HUES6 (cell line): Measurements from ENCODE around the gene GPC3.

Source experiments
- H3K27ac ChIP-seq: 2 replicates; pipeline ENCODE4 v1.7.0; 2013; ENCODE audit warnings: low read depth, mild to moderate bottlenecking, low read length, inconsistent platforms
- H3K27me3 ChIP-seq: 2 replicates; pipeline ENCODE4 v1.6.1; 2013; ENCODE audit warnings: low read length; ENCODE audit not compliant: control insufficient read depth, insufficient read depth
- H3K36me3 ChIP-seq: 2 replicates; pipeline ENCODE4 v1.6.1; 2013; ENCODE audit warnings: low read length; ENCODE audit not compliant: control insufficient read depth, insufficient read depth
- H3K4me1 ChIP-seq: 2 replicates; pipeline ENCODE4 v1.6.1; 2013; ENCODE audit warnings: low read length; ENCODE audit not compliant: control insufficient read depth, insufficient read depth
- H3K4me3 ChIP-seq: 2 replicates; pipeline ENCODE4 v1.5.1; 2013; ENCODE audit warnings: low read depth, low read length
- H3K9ac ChIP-seq: one replicate; pipeline ENCODE4 v1.6.1; 2013; ENCODE audit warnings: mild to moderate bottlenecking, low read length
- H3K9me3 ChIP-seq: 2 replicates; pipeline ENCODE4 v1.6.1; 2013; ENCODE audit warnings: low read depth, low read length; ENCODE audit not compliant: control insufficient read depth, insufficient read depth

GPC3 gene

GRCh38 chrX:133812402-133812801 lies 173.0 kb downstream of the GPC3 start:
- H3K27ac ChIP-seq: no peak overlapping the region
- H3K4me1 ChIP-seq: peaks cover 12% of the 10 kb centered on the region
- no peaks in the 10 kb centered on the region; the same call in 1 of the 2 replicates for H3K27me3 ChIP-seq
- no peak overlapping the region for H3K9ac ChIP-seq
- no peak overlapping the region for H3K4me3 ChIP-seq
- no peaks in the 10 kb centered on the region for H3K9me3 ChIP-seq
- H3K36me3 ChIP-seq: no peaks in the 10 kb centered on the region

GRCh38 chrX:133810925-133811324 lies 174.5 kb downstream of the GPC3 start:
- Histone ChIP-seq H3K36me3 (no peaks in the 10 kb centered on the region), H3K27me3 (no peaks in the 10 kb centered on the region; the same call in 1 of the 2 replicates), H3K4me1 (peaks cover 12% of the 10 kb centered on the region), H3K27ac (no peak overlapping the region), H3K4me3 (no peak overlapping the region), H3K9ac (no peak overlapping the region), H3K9me3 (no peaks in the 10 kb centered on the region)

- Histone ChIP-seq H3K27ac (no peak overlapping the region), H3K4me3 (no peak overlapping the region), H3K9me3 (no peaks in the 10 kb centered on the region), H3K9ac (no peak overlapping the region), H3K4me1 (no peaks in the 10 kb centered on the region), H3K27me3 (peaks cover 4% of the 10 kb centered on the region; the same call in 1 of the 2 replicates), H3K36me3 (no peaks in the 10 kb centered on the region)
Observed at GRCh38 chrX:133804072-133804471, 181.3 kb downstream of the GPC3 start.

- Histone ChIP-seq H3K9ac (no peak overlapping the region), H3K36me3 (no peaks in the 10 kb centered on the region), H3K4me1 (peaks cover 18% of the 10 kb centered on the region), H3K27me3 (peaks cover 4% of the 10 kb centered on the region; the same call in 1 of the 2 replicates), H3K4me3 (no peak overlapping the region), H3K9me3 (no peaks in the 10 kb centered on the region), H3K27ac (no peak overlapping the region)
Observed at GRCh38 chrX:133796282-133796681, 189.1 kb downstream of the GPC3 start.

- no peaks in the 10 kb centered on the region for H3K9me3 ChIP-seq
- H3K4me3 ChIP-seq: no peak overlapping the region
- no peaks in the 10 kb centered on the region for H3K36me3 ChIP-seq
- H3K27ac ChIP-seq: peak overlapping the region; percentile 51; the same call in 1 of the 2 replicates
- peak overlapping the region; percentile 62 for H3K9ac ChIP-seq
- peaks cover 22% of the 10 kb centered on the region for H3K4me1 ChIP-seq
- no peaks in the 10 kb centered on the region; the same call in 1 of the 2 replicates for H3K27me3 ChIP-seq
Observed at GRCh38 chrX:133794126-133794525, 191.3 kb downstream of the GPC3 start.

- peaks cover 22% of the 10 kb centered on the region for H3K4me1 ChIP-seq
- H3K9me3 ChIP-seq: no peaks in the 10 kb centered on the region
- H3K27me3 ChIP-seq: no peaks in the 10 kb centered on the region; the same call in 1 of the 2 replicates
- H3K36me3 ChIP-seq: no peaks in the 10 kb centered on the region
- H3K27ac ChIP-seq: no peak overlapping the region; the same call in 1 of the 2 replicates
- no peak overlapping the region for H3K9ac ChIP-seq
- no peak overlapping the region for H3K4me3 ChIP-seq
Observed at GRCh38 chrX:133793626-133794025, 191.8 kb downstream of the GPC3 start.

- H3K4me1 ChIP-seq: peaks cover 22% of the 10 kb centered on the region
- H3K9me3 ChIP-seq: no peaks in the 10 kb centered on the region
- H3K27me3 ChIP-seq: no peaks in the 10 kb centered on the region; the same call in 1 of the 2 replicates
- H3K27ac ChIP-seq: no peak overlapping the region
- no peak overlapping the region for H3K9ac ChIP-seq
- no peaks in the 10 kb centered on the region for H3K36me3 ChIP-seq
- H3K4me3 ChIP-seq: peak overlapping the region; percentile 37; the same call in 1 of the 2 replicates
Observed at GRCh38 chrX:133792198-133792953, 193.0 kb downstream of the GPC3 start.

- no peaks in the 10 kb centered on the region for H3K36me3 ChIP-seq
- no peaks in the 10 kb centered on the region for H3K9me3 ChIP-seq
- no peak overlapping the region for H3K27ac ChIP-seq
- H3K4me1 ChIP-seq: peaks cover 32% of the 10 kb centered on the region
- H3K9ac ChIP-seq: no peak overlapping the region
- no peaks in the 10 kb centered on the region; the same call in 1 of the 2 replicates for H3K27me3 ChIP-seq
- no peak overlapping the region for H3K4me3 ChIP-seq
Observed at GRCh38 chrX:133789829-133790228, 195.6 kb downstream of the GPC3 start.

GRCh38 chrX:133786382-133786781 lies 199.0 kb downstream of the GPC3 start:
- Histone ChIP-seq H3K27me3 (no peaks in the 10 kb centered on the region; the same call in 1 of the 2 replicates), H3K36me3 (no peaks in the 10 kb centered on the region), H3K4me1 (peaks cover 47% of the 10 kb centered on the region), H3K27ac (peak overlapping the region; percentile 84), H3K4me3 (no peak overlapping the region), H3K9me3 (no peaks in the 10 kb centered on the region), H3K9ac (no peak overlapping the region)

GRCh38 chrX:133783274-133783673 lies 202.1 kb downstream of the GPC3 start:
- Histone ChIP-seq H3K27ac (no peak overlapping the region), H3K4me3 (no peak overlapping the region), H3K27me3 (no peaks in the 10 kb centered on the region; the same call in 1 of the 2 replicates), H3K9ac (no peak overlapping the region), H3K4me1 (peaks cover 45% of the 10 kb centered on the region), H3K36me3 (no peaks in the 10 kb centered on the region), H3K9me3 (no peaks in the 10 kb centered on the region)

- Histone ChIP-seq H3K9ac (no peak overlapping the region), H3K27ac (no peak overlapping the region), H3K9me3 (no peaks in the 10 kb centered on the region), H3K36me3 (no peaks in the 10 kb centered on the region), H3K27me3 (no peaks in the 10 kb centered on the region; the same call in 1 of the 2 replicates), H3K4me1 (peaks cover 42% of the 10 kb centered on the region), H3K4me3 (no peak overlapping the region)
Observed at GRCh38 chrX:133781174-133781573, 204.2 kb downstream of the GPC3 start.
